Measurements from ENCODE around the gene ADGRG1.
"Not testable (repeated sequence)": the region's sequence is repeated elsewhere in the genome, so short reads cannot be mapped to it uniquely, and the experiment has no call there.

The ADGRG1 gene

DNA sequence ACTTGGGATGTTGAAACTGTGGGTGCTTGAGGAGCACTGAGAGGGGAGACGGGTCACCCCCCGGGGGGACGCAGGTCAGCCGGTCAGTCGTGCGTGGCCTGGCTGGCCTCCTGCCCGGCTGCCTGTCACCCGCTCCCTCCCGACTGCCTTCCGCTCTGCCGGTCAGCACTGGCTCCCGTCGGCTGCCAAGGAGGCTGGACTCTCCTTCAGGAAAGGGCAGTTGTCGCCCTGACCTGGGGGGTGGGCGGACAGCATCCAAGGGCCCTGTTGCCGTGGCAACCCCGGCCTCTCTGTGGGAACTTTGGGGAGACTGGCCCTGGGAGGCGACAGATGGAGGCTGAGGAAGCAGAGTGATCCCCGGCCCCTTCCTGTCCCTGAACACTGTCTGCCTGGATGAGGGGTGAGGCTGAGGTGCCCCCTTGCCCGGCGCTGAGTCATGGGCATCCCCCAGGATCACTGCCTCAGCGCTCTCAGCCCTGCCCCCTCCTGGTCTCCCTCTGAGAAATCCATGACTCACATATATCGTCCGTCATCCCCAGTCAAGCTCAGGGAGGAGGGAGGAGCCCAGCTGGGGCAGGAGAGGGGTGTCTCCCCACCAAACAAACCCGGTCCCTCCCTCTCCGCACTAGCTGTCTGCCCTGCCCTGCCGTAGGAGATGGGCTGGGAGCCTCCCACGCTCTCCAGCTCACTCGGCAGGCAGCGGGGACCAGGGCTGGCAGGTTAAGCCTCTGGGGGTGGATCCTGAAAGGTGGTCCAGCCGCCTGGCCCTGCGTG lies at the start of gene ADGRG1:
Gene ADGRG1, plus strand, starts transcription at position 623 of the 774 bp plus-strand sequence. CDS start 21,658 bp downstream, outside the sequence.
- DNase-seq, result no peak

DNA sequence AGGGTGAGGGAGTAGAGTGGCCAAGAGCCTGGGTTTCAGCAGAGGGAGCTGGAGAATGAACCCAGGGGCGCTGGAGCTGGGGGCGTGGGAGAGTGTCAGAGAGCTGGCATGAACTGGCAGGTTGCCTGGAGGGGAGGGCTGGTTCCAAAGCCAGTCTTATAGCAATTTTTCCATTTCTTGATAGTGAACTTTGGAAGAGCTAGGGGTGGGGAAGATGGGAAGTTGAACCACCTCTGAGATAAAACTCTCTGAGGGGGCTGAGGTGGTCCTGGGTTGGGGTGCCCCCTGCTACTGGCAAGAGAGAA lies 49.1 kb upstream of the ADGRG1 start:
- DNase-seq, result no peak

DNA sequence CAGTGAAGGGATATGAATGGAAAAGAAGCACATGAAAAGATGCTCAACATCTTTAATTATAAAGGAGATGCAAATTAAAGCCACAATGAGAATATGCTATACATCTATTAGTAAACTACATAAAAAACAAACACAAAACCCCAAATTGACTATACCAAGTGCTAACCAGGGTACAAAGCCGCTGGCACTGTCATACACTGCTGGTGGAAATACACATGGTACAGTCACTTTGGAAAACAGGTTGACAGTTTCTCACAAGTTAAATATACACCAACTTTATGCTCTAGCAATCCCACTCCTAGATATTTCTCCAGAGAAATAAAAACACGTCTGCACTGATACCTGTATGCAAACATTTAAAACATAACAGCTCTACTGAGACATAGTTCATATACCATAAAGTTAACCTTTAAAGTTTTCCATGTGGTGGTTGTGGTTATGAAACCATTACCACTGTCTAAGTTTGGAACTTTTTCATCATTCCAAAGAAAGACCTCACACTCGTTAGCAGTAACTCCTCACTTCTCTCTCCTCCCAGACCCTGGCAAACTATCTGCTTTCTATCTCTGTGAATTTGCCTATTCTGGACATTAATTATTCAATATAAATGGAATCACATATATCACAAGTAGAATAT lies 43.3 kb upstream of the ADGRG1 start:
- DNase-seq, result no peak

DNA sequence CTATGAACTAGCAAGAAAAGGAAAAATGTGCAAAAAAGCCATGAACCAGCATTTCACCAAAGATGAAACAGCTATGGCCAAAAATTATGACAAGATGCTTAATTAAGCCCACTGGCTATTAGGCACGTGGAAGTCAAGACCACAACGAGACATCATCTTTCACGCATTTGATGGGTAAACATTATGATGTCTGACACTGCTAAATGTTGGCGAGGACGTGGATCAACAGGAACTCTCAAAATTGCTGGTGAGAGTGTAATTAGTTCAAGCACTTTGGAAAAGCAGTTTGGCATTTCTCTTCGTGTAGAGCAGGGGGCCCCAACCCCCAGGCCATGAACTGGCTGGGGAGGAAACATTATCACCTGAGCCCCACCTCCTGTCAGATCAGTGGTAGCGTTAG lies 39.6 kb upstream of the ADGRG1 start:
- DNase-seq, result no peak

DNA sequence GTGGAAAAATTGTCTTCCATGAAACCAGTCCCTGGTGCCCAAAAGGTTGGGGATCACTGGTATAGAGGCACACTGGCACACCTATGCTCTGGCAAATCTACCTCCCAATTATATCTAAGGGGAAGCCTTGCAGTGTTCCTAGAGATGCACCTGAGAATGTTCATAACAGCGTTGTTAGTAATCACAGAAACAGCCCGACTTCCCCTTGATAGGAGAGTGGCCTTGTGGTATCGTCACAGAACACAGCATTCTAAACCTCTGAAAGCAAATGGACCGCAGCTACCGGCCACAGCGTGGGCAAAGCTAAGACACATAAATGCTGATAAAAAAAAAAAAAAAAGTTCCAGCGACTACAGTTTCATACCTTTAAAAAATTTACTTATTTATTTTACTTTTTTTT lies 39.1 kb upstream of the ADGRG1 start:
- DNase-seq, result no peak

DNA sequence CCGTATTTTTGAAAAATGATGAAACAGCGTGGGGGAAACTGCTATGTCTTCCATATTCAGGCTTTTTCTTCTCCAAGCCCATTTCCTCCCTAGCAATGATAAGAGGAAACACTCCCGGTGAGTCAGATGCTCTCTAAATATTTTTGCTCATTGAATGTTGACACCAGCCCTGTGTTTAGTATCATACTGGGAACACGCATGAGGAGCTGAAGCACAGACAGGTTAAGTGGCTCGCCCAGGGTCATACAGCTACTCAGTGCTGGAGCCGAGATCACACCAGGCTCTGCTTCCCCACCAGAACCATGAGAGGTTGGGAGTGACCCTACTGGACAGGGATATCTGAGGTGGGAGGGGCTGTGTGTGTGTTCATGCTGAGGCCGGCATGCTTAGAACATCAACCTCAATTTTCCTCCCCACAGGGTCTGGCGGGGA lies 37.8 kb upstream of the ADGRG1 start:
- DNase-seq, result no peak

DNA sequence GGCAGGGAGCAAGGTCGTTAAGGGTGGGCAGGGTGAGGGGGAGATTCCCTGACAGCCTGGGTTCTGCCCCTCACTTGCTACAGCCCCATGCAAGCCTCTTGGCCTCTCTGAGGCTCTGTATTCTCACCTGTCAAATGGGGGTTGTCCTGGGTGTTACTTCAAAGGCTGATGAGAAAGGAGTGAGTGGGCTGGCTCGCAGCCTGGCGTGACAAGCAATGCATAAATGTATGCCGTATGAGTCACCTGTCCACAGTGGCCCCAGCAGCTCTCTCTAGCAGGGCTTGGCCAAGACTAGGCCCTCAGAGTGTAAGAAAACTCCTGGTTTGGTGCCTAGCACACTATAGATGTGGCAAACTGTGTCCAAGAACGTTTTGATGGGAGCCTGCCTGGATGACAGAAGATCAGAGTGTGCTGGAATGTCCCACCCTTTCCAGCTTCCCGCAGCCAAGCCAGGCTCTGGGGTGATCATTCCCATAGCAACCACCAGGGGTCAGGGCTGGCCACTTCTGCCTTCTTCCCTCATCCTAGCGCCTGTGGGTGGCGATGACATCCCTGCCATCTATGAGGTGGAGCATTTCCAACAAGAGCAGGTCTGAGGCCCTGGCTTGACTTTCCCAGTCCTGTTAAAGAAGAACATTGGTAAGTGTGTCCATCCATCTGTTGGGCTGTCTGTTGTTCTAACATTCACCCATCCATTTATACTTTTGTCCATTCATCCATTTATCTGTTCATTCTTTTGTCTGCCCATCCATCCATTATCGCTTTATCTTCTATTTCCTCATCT lies 37.2 kb upstream of the ADGRG1 start:
- peak; percentile 22 for DNase-seq

DNA sequence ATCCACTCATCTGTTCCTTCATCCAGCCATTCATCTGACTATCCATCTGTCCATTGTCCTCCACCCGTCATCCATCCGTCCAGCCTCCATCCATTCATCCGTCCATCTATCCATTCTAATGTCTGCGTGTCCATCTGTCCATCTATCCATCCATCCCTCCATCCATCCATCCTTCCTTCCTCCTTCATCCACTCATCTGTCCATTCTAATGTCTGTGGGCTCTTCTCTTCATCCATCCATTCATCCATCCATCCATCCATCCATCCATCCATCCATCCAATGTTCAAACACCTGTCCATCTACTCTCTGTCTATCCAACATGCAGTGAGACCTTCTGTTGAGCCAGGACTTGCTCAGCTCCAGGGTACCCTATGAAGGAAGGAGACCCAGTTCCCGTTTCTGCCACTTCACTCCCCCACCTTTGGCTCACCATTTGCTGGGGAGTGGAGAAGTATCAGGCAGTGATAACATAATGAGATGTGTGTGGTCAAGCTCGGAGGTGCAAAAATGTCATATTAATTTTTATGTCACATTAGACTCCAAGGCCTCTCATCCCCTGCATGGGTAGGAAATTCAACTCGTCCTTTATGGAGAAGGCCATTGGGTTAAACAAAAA lies 36.5 kb upstream of the ADGRG1 start:
- DNase-seq, result no peak

DNA sequence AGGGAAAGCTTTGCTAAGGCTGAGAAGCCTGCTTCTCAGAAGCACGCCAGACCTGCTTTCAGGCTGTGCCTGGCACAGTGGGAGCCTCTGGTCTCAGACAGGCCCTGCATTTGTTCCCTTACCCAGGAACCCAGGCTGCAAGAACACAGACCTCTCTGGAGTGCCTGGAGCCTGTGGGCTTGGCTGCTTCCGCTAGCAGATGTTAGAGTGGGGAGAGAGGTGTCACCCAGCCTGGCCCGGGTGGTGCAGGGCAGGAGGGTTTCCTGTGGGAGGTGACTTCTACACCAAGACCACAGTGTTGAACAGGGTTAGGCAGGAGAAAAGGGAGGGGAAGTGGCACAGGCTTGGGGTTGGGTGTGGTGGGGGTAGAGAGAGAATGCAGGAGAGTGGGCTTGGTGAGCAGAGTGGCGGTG lies 35.8 kb upstream of the ADGRG1 start:
- no peak for DNase-seq

DNA sequence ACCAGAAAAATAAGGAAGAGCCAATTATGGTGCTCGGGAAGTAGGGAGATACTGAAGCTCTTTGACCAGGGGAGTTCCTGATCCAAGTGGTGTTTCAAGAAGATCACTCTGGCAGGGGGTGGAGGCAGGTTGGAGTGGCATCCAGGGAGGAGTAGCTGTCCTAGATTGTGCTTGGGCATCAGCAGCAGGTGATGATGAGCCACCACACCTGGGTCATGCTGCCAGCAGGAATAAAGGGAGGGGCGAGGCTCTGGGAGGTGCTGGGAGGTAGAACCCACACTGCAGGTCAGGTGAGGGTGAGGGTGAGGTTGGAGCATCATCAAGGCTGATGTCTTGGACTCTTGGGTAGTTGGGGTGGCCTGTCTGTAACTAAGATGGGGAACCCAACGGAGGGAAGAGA lies 35.4 kb upstream of the ADGRG1 start:
- no peak for DNase-seq

DNA sequence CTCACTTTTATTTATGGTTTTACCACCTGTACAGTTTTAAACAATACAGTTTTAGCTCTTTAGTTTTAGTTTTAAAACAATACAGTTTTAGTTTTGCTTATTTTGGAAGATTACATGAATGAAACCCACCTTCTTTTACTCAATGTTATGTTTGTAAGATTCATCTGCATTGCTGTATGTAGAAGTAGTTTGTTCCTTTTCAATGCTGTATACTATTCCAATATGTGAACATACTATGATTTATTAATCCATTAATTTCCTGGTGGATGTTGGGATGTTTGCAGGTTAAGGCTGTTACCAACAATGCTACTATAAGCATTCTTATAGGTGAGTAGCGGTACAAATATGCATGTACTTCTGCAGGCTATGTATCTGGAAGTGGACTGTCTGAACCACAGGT lies 34.4 kb upstream of the ADGRG1 start:
- DNase-seq, result no peak

DNA sequence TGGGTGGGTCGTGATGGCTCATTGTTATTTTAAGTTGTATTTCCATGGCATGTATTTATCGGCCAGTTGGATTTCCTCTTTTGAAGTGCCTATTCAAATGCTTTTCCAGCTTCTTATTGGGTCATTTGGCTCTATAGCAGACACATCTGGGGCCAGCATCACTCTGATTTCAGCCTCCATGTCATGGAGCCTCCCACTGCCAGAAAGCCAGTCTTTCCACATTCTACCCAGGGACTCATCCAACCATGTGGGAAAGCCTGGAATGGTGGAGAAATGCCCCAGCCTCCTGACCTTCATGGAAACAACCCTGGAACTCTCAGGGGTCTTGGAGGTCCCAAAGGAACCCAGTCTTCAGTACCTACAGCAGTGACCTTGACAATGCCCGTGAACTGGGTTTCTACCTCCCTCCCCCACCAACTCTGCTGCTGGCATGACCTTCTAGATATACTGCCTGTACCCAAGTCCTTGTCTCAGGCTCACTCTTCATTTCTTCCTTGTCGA lies 33.8 kb upstream of the ADGRG1 start:
- DNase-seq, result no peak

DNA sequence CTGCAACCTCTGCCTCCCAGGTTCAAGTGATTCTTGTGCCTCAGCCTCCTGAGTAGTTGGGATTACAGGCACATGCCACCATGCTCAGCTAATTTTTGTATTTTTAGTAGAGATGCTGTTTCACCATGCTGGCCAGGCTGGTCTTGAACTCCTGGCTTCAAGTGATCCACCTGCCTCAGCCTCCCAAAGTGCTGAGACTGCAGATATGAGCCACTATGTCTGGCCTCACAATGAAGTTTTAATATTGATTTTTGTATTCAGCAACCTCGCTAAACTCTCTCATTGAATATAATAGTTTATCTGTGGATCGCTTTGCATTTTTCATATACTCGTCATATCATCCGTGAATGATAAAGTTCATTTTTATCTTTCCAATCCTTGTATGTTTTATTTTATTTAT lies 32.2 kb upstream of the ADGRG1 start:
- DNase-seq, result not testable (repeated sequence)

DNA sequence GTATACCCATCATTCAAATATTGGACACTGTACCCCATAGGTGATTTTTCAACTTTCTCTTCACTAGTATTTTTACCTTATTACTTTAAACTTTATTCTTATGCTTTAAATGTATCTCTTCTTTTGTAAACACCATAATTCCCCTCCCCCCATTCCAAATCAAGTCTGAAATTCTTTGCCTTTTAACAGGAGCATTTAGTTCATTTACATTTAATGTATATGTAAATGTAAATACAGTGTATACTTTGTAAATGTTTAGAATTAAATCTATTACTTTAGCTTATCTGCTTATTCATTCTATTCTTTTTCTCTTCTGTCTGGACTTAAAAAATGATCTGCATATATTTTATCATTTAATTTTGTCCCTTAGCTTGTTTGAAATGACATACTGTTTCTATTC lies 30.0 kb upstream of the ADGRG1 start:
- no peak for DNase-seq

DNA sequence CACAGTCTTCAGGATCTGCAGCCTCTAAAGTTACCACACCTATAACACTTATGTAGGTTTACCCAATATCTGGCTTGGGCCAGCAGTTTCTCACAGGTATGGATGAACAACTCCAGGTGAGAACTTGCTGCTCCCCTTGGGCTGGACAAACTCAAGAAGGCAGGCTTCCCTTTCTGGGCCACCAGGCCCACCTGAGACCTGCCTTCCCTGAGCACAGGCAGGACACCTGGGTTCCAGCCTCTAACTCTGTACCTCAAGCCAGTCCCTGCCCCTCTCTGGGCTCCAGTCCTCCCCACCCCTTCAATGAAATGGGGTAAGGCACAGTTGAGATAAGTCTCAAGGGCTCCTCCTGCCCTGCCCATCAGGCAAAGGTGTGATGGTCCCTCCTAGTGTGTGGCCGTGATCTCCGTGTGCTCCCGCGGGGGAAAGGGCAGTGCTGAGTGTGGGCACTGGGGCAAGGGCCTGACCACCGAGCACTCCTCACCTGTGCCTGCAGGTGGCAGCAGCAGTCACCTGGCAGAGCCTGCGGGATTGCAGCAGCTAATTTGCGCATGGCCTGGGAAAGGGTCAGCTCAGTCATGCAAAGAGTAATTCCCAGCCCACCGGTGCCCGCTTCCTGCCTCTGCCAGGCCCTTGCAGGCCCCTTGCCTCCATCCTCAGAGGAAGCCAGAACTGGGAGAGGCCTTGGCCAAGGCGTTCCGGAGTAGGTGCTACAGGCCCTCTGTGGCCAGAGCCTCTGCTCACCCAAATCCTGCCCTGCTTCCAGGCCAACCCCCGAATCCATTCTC lies 28.2 kb upstream of the ADGRG1 start:
- no peak for DNase-seq

DNA sequence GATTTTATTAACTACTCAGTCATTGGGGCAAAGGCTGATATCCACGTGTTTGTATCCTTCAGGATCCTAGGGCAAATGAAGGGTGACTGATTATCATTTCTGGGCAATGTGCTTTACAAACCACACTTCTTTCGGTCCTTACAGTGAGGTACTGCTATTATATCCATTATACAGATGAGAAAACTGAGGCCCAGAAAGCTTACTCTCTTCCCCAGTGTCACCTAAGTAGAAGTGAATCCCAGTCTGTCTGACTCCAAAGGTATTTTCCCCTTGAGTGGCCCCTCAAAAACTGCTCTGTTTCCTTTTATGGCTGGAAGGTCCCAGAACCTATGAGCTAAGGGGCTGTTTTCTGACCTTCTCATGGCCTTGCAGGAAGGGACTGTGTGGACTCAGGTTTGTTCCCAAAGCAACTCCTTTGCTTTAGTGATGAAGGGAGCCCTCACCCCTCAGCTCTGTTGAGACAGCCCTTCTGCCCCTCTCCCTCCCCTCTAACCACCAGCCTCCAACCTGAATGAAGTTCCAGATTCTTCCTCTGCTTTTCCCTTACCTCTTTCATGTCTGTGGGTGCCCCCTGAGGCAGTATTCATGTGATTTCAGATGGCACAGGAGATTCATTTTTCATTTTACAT lies 27.4 kb upstream of the ADGRG1 start:
- no peak for DNase-seq

DNA sequence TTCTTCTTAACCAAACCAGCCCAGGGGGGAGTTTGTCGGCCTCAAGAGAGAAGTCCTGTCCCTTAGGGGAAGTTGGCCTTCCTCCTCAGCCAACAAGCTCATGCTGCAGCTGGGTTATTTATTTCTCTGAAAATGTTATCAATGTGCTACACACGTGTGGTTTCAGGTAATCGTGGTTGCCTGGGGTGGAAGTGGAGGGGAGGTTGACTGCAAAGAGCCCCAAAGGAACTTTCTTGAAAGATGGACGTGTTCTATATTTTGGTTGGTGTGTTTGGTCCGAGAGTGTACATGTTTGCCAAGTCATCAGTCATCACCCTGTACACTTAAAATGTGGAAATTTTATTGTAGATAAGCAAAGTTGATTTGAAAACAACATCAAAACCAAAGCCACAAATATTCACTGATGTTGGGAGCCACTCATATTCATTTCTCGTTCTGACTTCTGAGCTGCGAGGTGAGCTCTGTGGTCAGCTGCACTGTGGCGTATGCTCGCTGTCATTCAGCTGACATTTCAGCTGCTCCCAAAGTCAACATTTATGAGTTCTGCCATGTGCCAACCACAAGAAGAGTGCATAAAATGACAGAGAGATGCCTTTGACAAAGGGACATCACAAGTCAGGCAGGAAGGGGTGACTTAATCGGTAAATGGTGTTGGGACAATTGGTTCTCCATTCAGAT lies 26.5 kb upstream of the ADGRG1 start:
- no peak for DNase-seq

DNA sequence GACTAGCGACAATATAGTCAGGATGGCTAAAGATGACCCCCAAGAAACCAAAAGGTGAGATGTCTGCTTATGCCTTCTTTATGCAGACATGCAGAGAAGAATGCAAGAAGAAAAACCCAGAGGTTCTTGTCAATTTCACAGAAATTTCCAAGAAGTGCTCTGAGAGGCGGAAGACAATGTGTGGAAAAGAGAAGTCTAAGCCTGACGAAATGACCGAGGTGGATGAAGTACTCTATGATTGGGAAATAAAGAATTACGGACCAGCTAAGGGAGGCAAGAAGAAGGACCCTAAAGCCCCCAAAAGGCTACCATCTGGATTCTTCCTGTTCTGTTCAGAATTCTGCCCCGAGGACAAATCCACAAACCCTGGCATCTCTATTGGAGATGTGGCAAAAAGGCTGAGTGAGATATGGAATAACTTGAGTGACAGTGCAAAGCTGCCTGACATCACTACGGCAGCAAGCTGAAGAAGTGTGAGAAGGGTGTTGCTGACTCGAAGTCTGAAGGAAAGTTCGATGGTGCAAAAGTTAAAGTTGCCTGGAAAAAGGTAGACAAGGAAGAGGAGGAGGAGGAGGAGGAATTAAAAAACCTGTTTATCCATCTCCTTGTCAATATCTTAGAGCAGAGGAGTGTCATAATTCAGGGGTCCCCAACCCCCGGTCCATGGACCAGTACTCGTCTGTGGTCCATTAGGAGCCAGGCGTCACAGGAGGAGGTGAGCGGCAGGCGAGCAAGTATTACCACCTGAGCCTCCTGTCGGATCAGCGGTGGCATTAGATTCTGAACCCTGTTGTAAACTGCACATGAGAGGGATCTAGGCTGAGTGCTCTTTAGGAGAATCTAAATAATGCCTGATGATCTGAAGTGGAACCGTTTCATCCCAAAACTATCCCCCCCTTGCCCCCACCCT lies 25.1 kb upstream of the ADGRG1 start:
- DNase-seq, result no peak

DNA sequence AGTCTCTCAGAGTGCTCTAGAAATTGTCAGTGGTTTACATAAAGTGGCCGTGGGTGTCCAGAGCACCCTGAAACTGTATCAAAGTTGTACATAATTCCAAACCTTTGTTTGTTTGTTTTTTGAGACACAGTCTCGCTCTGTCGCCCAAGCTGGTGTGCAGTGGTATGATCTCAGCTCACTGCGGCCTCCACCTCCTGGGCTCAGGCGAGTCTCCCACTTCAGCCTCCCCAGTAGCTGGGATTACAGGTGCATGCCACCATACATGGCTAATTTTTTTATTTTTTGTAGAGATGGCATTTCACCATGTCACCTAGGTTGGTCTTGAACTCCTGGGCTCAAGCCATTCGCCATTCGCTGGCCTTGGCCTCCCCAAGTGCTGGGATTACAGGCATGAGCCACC lies 24.3 kb upstream of the ADGRG1 start:
- no peak for DNase-seq

DNA sequence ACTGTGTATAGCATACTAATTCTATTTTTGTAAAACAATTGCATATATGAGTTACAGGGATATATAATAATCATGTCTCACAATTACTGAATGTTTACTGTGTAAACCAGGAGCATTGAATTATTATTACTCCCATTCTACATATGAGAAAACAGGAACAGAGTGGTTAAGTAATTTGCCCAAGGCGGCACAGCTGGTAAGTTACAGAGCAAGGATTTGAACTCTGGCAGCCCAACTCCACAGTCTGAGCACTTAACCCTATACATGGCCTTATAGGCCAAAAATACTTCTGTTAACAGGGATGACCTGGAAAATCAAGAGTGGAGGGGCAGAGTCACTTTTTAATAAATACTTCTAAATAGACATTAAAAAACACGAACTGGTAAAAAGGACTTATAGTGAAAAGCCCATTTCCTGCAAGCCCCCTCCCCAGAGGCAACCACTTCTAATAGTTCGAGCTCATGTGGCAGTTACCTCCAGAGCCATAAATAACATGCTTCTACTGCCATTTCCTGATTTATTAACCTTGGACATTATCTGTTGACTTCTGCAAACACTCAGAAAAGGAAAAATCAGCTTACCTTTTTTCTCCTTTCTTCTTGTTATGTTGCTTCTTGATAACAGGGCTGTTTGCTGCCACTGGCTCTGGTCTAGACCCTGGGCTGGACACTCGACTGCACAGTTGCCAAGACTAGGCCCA lies 22.1 kb upstream of the ADGRG1 start:
- DNase-seq, result no peak
